ENCODE results near the gene KCND3. TPM values are rescaled to one million over a fixed set of nuclear protein-coding genes. Genes with fewer than 3 reads are reported as not detected.

Gene KCND3
- total and polyA plus RNA-seq, 2 donors (not counting 3 experiments of a cell fraction or from before 2014, with no cell fraction given), result 0.03 TPM; not detected in 1

DNA sequence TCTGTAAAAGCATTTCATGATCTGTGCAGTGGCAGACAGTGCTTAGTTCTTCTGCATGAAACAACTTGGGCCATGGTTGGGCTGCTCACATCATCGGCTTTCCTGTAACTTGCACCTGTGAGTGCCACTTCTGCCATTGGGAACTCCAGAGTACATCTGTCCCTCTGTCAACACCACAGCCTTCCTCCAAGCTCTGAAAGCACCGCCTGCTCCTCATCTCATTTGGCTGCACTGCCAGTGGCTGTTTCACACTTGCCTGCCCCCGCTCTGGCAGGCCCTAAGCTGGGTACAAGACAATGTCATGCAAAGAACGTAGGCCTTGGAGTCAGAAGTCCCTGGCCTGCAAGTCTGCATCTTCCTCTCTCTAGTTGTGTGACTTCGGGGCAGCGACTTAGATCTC is 187.4 kb downstream of the KCND3 start:
- peaks cover 0 to 5% of the 10 kb centered on the region in 2 experiments for H3K27me3 ChIP-seq (ENCODE audit: control insufficient read depth in 2 of 2, insufficient read depth in 2 of 2, low read length in 2 of 2)
- POLR2A ChIA-PET, result no interaction called here
- H3K9me3 ChIP-seq (replicated peaks; ENCODE audit: control insufficient read depth, insufficient read depth, low read length), result no peaks in the 10 kb centered on the region
- CTCF ChIA-PET, result interaction anchor here (0.8 to 1.3 kb wide), 2 partner anchors 9 to 33 kb away, joined by 3 read pairs; no protein-coding TSS in a partner anchor
- no peak overlapping the region for H3K9ac ChIP-seq (replicated peaks; ENCODE audit: extremely low read depth, insufficient read depth, low read length)
- H3K4me2 ChIP-seq (ENCODE audit: insufficient read depth, low read length), result no peak overlapping the region
- H3K36me3 ChIP-seq (ENCODE audit: control insufficient read depth in 2 of 2, extremely low read depth in 1 of 2, insufficient read depth in 2 of 2, low read length in 2 of 2), result no peaks in the 10 kb centered on the region
- TF ChIP-seq, protein P1, sequence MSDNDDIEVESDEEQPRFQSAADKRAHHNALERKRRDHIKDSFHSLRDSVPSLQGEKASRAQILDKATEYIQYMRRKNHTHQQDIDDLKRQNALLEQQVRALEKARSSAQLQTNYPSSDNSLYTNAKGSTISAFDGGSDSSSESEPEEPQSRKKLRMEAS (IDR thresholded peaks at IDR 0.05; ENCODE audit: insufficient read depth, insufficient read length), result no peak
- TF ChIP-seq EZH2 (IDR thresholded peaks at IDR 0.05; ENCODE audit: borderline replicate concordance, low read depth, low read length, severe bottlenecking) (no peak), MYC (IDR thresholded peaks at IDR 0.05; ENCODE audit: low read depth, low read length) (no peak), POLR2AphosphoS5 (IDR thresholded peaks at IDR 0.05; ENCODE audit: insufficient read depth, low read depth, low read length) (no peak), FOS (IDR thresholded peaks at IDR 0.05; ENCODE audit: borderline replicate concordance, insufficient read depth, low read length) (no peak), JUN (IDR thresholded peaks at IDR 0.05; ENCODE audit: borderline replicate concordance, insufficient read depth, insufficient read length, low read depth) (no peak), GATA2 (IDR thresholded peaks at IDR 0.05; ENCODE audit: insufficient read depth, insufficient read length, low read depth, low read length) (no peak), POLR2A (IDR thresholded peaks at IDR 0.05; ENCODE audit: low read depth, low read length) (no peak)
- TF ChIP-seq, protein P2, sequence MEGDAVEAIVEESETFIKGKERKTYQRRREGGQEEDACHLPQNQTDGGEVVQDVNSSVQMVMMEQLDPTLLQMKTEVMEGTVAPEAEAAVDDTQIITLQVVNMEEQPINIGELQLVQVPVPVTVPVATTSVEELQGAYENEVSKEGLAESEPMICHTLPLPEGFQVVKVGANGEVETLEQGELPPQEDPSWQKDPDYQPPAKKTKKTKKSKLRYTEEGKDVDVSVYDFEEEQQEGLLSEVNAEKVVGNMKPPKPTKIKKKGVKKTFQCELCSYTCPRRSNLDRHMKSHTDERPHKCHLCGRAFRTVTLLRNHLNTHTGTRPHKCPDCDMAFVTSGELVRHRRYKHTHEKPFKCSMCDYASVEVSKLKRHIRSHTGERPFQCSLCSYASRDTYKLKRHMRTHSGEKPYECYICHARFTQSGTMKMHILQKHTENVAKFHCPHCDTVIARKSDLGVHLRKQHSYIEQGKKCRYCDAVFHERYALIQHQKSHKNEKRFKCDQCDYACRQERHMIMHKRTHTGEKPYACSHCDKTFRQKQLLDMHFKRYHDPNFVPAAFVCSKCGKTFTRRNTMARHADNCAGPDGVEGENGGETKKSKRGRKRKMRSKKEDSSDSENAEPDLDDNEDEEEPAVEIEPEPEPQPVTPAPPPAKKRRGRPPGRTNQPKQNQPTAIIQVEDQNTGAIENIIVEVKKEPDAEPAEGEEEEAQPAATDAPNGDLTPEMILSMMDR (IDR thresholded peaks at IDR 0.05; ENCODE audit: extremely low read depth in 1 of 2, insufficient read depth in 1 of 2, low read depth in 1 of 2, low read length in 2 of 2), result no peak
- FAIRE-seq (no peak), DNase-seq (ENCODE audit: low read depth, low spot score) (no peak)
- H3K79me2 ChIP-seq (ENCODE audit: control insufficient read depth, insufficient read depth, low read length), result no peaks in the 10 kb centered on the region
- no peaks in the 10 kb centered on the region for H4K20me1 ChIP-seq (replicated peaks; ENCODE audit: control insufficient read depth, extremely low read depth, insufficient read depth, low read length)
- no TSS peak for BruUV-seq (replicated peaks)
- H2AFZ ChIP-seq (ENCODE audit: low read depth, low read length), result no peak overlapping the region
- no peaks in the 10 kb centered on the region for H3K9me1 ChIP-seq (replicated peaks; ENCODE audit: control insufficient read depth, extremely low read depth, insufficient read depth, low read length)
- H3K4me3 ChIP-seq (replicated peaks in 1 of 3; ENCODE audit: insufficient read depth in 1 of 3, low read depth in 1 of 3, low read length in 3 of 3), result no peak overlapping the region
- no peak overlapping the region for H3K27ac ChIP-seq (ENCODE audit: insufficient read depth, low read depth, low read length)
- H3K4me1 ChIP-seq (ENCODE audit: control insufficient read depth, extremely low read depth, insufficient read depth, low read length), result no peaks in the 10 kb centered on the region
- intact Hi-C loops (cut with micrococcal nuclease) (no loop called here), dilution Hi-C loops (cut with MboI; ENCODE audit: extremely low pct_ligation_motif_present, low sequenced_read_pairs) (no loop called here)

Data from endothelial cell of umbilical vein (primary cell).